22Rv1 (cell line): ENCODE data around the gene ETV7.

ENCODE experiments used
- ZFX ChIP-seq: fragments of 450-650 bp; IDR thresholded peaks from 2 replicates; pipeline ENCODE4 v1.6.1; 2017; ENCODE audit warnings: antibody characterized with exemption, borderline replicate concordance
- TF ChIP-seq, protein P1 (sequence below): fragments of 450-650 bp; IDR thresholded peaks from 2 replicates; pipeline ENCODE4 v1.5.1; 2017; ENCODE audit warnings: mild to moderate bottlenecking

DNA sequence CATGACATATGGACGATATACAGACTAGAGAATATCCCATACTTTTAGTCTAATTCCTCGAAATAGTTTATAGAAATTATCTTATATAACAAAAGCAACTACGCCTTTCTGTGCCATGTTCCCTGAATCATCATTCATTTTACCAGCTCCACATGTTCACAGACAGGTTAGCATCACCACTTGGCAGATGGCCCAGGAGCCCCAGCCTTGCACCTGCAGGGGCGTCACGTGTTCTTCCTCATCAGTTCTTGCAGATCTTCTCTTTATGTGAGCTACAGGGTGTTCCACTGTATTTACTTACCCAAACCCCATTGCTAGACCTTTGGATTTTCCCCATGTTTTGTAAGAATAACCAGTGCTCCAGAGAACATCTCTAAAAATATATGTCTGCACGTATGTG, 38.2 kb downstream of the ETV7 start:
- TF ChIP-seq, protein P1, sequence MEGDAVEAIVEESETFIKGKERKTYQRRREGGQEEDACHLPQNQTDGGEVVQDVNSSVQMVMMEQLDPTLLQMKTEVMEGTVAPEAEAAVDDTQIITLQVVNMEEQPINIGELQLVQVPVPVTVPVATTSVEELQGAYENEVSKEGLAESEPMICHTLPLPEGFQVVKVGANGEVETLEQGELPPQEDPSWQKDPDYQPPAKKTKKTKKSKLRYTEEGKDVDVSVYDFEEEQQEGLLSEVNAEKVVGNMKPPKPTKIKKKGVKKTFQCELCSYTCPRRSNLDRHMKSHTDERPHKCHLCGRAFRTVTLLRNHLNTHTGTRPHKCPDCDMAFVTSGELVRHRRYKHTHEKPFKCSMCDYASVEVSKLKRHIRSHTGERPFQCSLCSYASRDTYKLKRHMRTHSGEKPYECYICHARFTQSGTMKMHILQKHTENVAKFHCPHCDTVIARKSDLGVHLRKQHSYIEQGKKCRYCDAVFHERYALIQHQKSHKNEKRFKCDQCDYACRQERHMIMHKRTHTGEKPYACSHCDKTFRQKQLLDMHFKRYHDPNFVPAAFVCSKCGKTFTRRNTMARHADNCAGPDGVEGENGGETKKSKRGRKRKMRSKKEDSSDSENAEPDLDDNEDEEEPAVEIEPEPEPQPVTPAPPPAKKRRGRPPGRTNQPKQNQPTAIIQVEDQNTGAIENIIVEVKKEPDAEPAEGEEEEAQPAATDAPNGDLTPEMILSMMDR = no peak
- no peak for TF ChIP-seq ZFX
